ENCODE measurements around the gene AP1G1.
"Not testable (repeated sequence)": the region's sequence is repeated elsewhere in the genome, so short reads cannot be mapped to it uniquely, and the experiment has no call there.

AP1G1 gene

GRCh38 chr16:71693164-71693563, 115.5 kb downstream of the AP1G1 start:
- no peak for DNase-seq

DNA sequence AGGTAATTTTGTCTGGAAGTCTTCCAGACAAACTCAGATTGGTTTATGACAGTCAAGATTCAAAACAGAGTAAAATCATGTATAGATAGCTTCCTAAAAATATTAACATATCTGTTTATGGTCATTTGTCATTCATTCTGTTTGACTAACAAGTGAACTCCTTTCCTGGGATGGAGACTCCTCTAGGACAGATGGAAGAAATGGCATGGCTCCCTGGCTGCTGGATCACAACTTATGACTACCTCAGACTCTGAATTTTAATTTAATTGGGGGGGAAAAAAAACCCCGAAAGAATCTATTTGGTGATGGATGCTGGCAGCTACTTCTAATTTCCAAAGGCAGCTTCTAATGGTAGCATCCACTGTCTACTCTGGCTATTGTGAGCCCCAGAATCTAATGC, 118.7 kb downstream of the AP1G1 start:
- DNase-seq, result no peak

DNA sequence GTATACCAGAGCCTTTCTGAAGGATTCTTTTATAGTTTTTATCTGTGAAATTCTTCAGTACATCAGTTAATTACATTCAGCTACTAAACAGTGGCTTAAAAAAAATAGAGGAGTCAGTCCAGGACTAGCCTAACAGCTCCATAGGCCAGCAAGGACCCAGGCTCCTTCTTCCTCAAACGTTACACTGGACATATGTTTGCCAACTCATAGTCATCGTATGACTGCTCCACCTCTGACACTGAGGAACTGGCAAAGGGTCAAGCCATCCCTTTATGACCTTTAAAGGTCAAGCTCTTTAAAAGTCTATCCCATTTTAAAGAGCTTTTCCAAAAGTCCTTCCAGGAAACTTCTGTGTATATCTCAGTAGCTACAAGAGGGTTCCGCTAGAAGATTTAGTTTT, 120.8 kb downstream of the AP1G1 start:
- DNase-seq, result no peak

DNA sequence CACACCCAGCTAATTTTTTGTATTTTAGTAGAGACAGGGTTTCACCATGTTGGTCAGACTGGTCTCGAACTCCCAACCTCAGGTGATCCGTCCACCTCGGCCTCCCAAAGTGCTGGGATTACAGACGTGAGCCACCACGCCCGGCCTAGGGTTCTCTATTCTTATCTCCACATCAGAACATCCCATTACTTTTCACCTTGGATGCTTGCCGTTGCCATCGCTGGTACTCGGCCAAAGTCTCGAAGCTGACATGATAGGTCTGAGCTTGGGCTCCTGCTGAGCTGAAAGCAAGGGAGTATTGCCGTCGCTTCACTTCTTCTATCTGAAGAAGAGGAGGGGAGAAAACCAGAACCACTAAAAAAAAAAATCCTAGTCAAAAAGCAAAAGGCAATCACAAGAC, 124.4 kb downstream of the AP1G1 start:
- not testable (repeated sequence) for DNase-seq

DNA sequence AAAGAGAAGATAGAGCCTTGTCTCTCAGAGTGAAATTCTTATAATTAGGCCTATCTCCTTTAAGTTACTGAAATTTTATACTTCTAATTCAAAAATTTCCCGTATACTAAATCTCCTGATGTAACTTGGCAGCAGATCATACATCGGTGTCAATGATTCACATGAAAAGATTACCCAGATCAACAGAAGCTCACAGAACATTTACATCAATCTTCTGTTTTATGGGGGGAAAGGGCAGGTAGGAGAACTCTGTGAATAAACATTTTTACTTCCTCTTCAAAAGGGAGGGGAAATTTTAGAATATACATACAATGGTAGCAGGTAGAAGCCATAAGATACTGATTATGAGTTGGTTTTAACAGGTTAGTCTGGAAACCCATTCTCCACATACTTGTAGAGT, 127.3 kb downstream of the AP1G1 start:
- no peak for DNase-seq

Data from stimulated activated CD4-positive, alpha-beta T cell treated with anti-CD3 and anti-CD28 coated beads, Interleukin-4, amount 100 ng/mL, for 24 hours (primary cell).